C4-2B (cell line): Measurements from ENCODE around the gene VAV3.

Source experiments
- ZFX ChIP-seq: fragments of 450-650 bp; IDR thresholded peaks from 2 replicates; pipeline ENCODE4 v1.6.1; 2017
- TF ChIP-seq, protein P1 (sequence below): fragments of 450-650 bp; conservative IDR thresholded peaks from 2 replicates; pipeline ENCODE4 v1.5.1; 2017; ENCODE audit warnings: mild to moderate bottlenecking

- TF ChIP-seq, protein P1, sequence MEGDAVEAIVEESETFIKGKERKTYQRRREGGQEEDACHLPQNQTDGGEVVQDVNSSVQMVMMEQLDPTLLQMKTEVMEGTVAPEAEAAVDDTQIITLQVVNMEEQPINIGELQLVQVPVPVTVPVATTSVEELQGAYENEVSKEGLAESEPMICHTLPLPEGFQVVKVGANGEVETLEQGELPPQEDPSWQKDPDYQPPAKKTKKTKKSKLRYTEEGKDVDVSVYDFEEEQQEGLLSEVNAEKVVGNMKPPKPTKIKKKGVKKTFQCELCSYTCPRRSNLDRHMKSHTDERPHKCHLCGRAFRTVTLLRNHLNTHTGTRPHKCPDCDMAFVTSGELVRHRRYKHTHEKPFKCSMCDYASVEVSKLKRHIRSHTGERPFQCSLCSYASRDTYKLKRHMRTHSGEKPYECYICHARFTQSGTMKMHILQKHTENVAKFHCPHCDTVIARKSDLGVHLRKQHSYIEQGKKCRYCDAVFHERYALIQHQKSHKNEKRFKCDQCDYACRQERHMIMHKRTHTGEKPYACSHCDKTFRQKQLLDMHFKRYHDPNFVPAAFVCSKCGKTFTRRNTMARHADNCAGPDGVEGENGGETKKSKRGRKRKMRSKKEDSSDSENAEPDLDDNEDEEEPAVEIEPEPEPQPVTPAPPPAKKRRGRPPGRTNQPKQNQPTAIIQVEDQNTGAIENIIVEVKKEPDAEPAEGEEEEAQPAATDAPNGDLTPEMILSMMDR: no peak
- TF ChIP-seq ZFX: no peak
These were observed 281.8 kb downstream of the VAV3 start for GRCh38 chr1:107683191-107683657.
